Body of pancreas (tissue), 4 donors: ENCODE results near the gene ANGEL2. TPM values are rescaled to one million over a fixed set of nuclear protein-coding genes. Genes with fewer than 3 reads are reported as not detected.
A peak's percentile ranks its signal among the peaks of the same experiment; 100 is the strongest.

ENCODE experiments used
- ATAC-seq: fragments of 150-250 bp; one replicate; pipeline ENCODE4 v1.9.1; 2016
- DNase-seq, 4 donors: peaks; one replicate each; pipeline ENCODE4 v3.0.0-alpha.2; 2019
- H3K27ac ChIP-seq, 4 donors: fragments of 200-600 bp; sonication (generic); 1 replicate in 3 of 4; 2 replicates in 1 of 4; pipeline versions ENCODE4 v1.5.1 to v1.6.1; 2016 to 2019; ENCODE audit warnings: mild to moderate bottlenecking in 1 of 4, mixed read lengths in 1 of 4, moderate library complexity in 1 of 4
- H3K27me3 ChIP-seq, 2 donors: fragments of 200-600 bp; sonication (generic); one replicate each; pipeline ENCODE4 v1.6.0; 2016; ENCODE audit warnings: mild to moderate bottlenecking in 1 of 2
- H3K36me3 ChIP-seq, 2 donors: fragments of 200-600 bp; sonication (generic); replicated peaks in 1 of 2; 2 replicates each; pipeline ENCODE4 v1.5.1; 2016; ENCODE audit warnings: low read depth in 2 of 2; ENCODE audit not compliant: insufficient read depth in 1 of 2
- H3K4me1 ChIP-seq: fragments of 200-600 bp; sonication (generic); one replicate; pipeline ENCODE4 v1.6.0; 2016
- H3K4me3 ChIP-seq, 2 donors: fragments of 200-600 bp; sonication (generic); 1 replicate in 1 of 2; 2 replicates in 1 of 2; pipeline ENCODE4 v1.5.1; 2016 to 2019
- H3K9me3 ChIP-seq, 3 donors: fragments of 200-600 bp; sonication (generic); 1 replicate in 2 of 3; 2 replicates in 1 of 3; pipeline ENCODE4 v1.5.1; 2016
- POLR2A ChIP-seq, 3 donors: fragments of 450-650 bp; IDR thresholded peaks; one replicate each; pipeline ENCODE4 v1.6.1; 2016; ENCODE audit warnings: antibody characterized with exemption in 3 of 3, mild to moderate bottlenecking in 2 of 3
- WGBS, 2 donors: methylation state at CpG; one replicate each; pipeline ENCODE4 v1.1.5; 2017; 5-methylcytosine and 5-hydroxymethylcytosine counted together
- intact Hi-C: fragments of 100-400 bp; cut with DNase I; formaldehyde crosslinking; loops from one replicate; pipeline ENCODE4 v1.15.1; 2023
- total RNA-seq, 2 donors: library from RNA; depleted of rRNA; stranded (reverse); fragments of >200 nt; gene quantifications; one replicate each; pipeline ENCODE4 v1.1.0, GENCODE V29; 2016
- TF ChIP-seq, protein P1 (sequence below), 7 experiments: fragments of 450-650 bp in 4 of 7; fragments of 200-600 bp in 3 of 7; sonication (generic) in 3 of 7; IDR thresholded peaks; one replicate each; pipeline ENCODE4 v1.5.1; 2016 to 2019; ENCODE audit warnings: antibody characterized with exemption in 7 of 7

ANGEL2 gene, protein sequence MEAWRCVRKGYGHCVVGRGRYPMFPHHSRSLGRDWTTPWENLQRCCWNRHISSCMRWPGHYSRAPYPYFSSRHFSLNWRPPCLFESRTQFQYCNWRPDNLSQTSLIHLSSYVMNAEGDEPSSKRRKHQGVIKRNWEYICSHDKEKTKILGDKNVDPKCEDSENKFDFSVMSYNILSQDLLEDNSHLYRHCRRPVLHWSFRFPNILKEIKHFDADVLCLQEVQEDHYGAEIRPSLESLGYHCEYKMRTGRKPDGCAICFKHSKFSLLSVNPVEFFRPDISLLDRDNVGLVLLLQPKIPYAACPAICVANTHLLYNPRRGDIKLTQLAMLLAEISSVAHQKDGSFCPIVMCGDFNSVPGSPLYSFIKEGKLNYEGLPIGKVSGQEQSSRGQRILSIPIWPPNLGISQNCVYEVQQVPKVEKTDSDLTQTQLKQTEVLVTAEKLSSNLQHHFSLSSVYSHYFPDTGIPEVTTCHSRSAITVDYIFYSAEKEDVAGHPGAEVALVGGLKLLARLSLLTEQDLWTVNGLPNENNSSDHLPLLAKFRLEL
- 10 to 100 TPM; 14.5 to 36.8 TPM for total RNA-seq

DNA sequence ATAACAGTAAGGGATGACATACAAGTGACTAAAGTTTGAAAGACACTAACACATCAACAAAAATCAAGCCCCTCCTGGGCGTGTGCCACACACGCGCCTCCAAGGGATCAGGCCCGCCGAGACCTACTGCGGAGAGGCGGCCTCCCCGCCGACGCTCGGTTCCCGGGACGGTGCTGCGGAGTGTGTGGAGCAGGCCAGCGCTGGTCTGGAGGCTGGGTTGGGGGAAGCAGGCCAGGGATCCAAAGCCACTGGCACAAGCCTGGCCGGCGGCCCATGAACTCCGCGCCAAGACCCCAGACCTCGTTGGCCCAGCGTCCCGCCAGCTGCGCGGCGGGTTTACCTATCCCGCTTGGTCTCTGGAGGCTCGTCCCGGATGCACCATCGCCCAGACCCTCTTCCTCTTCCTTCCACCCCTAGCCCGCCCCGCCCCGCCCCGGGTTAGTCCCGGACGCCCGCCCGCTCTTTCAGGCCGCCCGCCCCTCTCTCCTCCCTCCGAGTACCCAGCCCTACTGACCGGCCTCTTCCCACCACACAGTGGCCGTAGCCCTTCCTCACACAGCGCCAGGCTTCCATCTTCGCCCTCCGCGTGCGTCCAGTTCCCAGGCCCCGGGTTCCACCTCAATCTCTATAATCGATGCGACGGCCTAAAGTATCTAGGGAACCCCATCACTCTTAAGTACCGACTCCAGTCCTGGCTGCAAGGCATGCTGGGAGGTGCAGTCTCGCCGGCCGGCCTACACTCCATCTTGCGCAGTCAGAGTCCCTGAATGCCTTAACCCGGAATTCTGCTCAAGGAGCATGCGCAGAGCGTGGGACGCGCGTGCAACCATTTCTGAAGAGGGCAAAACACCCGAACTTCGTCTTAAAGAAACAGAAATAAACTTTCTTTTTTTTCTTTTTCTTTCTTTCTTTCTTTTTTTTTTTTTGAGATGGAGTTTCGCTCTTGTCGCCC lies at the start of gene ANGEL2:
Gene ANGEL2 (minus strand): TSS at position 769 of the 952 bp plus-strand sequence. CDS start 196 bp downstream, at position 573.
- Histone ChIP-seq H3K27ac (peak within 1 kb of the TSS; percentile 77 to 90 (median 80)), H3K36me3 (no peaks in the 10 kb centered on the region), H3K9me3 (no peaks in the 10 kb centered on the region), H3K4me1 (peaks cover 11% of the 10 kb centered on the region), H3K4me3 (peak within 1 kb of the TSS; percentile 88 to 91), H3K27me3 (no peaks in the 10 kb centered on the region)
- peak in 2 of 3 donors; percentile 75 for TF ChIP-seq POLR2A (IDR thresholded peaks at IDR 0.05)
- TF ChIP-seq, protein P1, sequence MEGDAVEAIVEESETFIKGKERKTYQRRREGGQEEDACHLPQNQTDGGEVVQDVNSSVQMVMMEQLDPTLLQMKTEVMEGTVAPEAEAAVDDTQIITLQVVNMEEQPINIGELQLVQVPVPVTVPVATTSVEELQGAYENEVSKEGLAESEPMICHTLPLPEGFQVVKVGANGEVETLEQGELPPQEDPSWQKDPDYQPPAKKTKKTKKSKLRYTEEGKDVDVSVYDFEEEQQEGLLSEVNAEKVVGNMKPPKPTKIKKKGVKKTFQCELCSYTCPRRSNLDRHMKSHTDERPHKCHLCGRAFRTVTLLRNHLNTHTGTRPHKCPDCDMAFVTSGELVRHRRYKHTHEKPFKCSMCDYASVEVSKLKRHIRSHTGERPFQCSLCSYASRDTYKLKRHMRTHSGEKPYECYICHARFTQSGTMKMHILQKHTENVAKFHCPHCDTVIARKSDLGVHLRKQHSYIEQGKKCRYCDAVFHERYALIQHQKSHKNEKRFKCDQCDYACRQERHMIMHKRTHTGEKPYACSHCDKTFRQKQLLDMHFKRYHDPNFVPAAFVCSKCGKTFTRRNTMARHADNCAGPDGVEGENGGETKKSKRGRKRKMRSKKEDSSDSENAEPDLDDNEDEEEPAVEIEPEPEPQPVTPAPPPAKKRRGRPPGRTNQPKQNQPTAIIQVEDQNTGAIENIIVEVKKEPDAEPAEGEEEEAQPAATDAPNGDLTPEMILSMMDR (IDR thresholded peaks at IDR 0.05) = no peak
- 0 to 1% methylated on average over 65 to 66 of the region's 66 CpGs for WGBS, 2 donors
- intact Hi-C loops = no loop called here
- peak; percentile 96 to 98 (median 97) for DNase-seq
- peak; percentile 98 for ATAC-seq

DNA sequence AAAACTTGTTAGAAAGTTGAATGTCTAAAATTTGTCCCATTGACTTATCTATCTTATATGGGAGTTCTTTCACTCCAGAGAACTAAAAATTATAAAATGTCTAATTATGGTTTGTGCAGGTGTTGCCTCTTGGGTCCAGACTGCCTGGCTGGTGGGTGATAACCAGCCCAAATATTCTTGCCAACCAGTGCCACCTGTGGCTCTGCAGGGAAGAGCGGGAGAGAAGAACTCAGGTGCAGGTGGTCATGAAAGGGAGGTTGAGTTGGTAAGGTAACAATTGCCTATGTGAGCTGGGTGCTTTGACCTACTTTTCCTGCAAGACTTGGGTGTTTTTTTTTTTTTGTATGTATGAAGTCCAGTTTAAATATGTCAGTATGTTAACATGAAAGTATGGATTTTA lies 45.6 kb upstream of the ANGEL2 start:
- TF ChIP-seq, protein P1 (IDR thresholded peaks at IDR 0.05) = no peak
- no peak for TF ChIP-seq POLR2A (IDR thresholded peaks at IDR 0.05)
- intact Hi-C loops = no loop called here
- Histone ChIP-seq H3K27me3 (no peaks in the 10 kb centered on the region), H3K9me3 (no peaks in the 10 kb centered on the region), H3K4me1 (no peaks in the 10 kb centered on the region), H3K27ac (no peak overlapping the region), H3K4me3 (no peak overlapping the region), H3K36me3 (no peaks in the 10 kb centered on the region)
- no peak for DNase-seq
- WGBS, 2 donors = 78 to 82% methylated on average over 1 of the region's 1 CpG
- no peak for ATAC-seq

DNA sequence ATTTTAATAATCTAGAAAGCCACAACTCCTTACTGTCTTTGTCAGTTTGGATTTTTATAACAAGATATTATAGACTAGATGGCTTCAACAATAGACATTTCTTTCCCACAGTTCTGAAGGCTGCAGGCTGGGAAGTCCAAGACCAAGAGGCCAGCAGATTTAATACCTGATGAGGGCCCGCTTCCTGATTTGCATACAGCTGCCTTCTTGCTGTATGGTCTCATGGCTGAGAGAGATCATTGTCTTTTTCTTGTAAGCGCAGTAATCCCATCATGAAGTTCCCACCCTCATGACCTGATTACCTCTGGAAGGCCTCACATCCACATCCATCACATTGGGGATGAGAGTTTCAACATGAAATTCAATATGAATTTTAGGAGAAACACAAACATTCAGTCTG lies 45.2 kb upstream of the ANGEL2 start:
- Histone ChIP-seq H3K4me3 (no peak overlapping the region), H3K4me1 (no peaks in the 10 kb centered on the region), H3K36me3 (no peaks in the 10 kb centered on the region), H3K27me3 (no peaks in the 10 kb centered on the region), H3K27ac (no peak overlapping the region), H3K9me3 (no peaks in the 10 kb centered on the region)
- ATAC-seq = no peak
- TF ChIP-seq, protein P1 (IDR thresholded peaks at IDR 0.05) = no peak
- TF ChIP-seq POLR2A (IDR thresholded peaks at IDR 0.05) = no peak
- WGBS, 2 donors = 96 to 100% methylated on average over 2 of the region's 2 CpGs
- no peak for DNase-seq
- intact Hi-C loops = no loop called here

DNA sequence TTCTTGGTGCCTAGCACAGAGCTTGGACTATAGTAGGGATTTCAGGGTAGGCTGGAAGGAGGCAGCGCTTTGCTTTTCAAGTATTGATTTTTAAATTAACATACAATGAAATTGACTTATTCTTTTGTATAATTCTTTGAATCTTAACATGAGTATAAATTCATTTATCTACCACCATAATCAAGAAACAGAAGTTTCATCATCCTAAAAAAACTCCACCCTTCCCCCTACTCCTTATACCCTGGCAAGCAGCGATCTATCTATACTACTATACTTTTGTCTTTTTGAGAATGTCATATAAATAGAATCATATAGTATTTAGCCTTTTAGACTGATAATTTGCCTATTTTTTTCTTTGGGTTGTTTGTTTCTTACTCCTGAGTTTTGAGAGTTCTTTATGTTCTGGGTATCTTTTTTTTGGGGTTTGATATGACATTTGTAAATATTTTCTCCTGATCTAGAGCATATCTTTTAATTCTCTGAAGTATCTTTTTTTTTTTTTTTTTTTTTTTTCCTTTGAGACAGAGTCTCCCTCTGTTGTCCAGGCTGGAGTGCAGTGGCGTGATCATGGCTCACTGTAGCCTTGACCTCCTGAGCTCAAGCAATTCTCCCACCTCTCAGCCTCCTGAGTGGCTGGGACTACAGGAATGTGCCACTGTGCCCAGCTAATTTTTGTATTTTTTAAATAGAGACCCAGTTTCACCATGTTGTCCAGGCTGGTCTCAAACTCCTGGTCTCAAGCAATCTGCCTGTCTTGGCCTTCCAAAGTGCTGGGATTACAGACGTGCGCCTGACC lies 41.8 kb upstream of the ANGEL2 start:
- 75 to 83% methylated on average over 5 of the region's 5 CpGs for WGBS, 2 donors

More for the DNA sequence above, 41.8 kb upstream of the ANGEL2 start:
- Histone ChIP-seq H3K4me1 (peaks cover 6% of the 10 kb centered on the region), H3K4me3 (no peak overlapping the region), H3K27ac (no peak overlapping the region), H3K9me3 (no peaks in the 10 kb centered on the region), H3K36me3 (no peaks in the 10 kb centered on the region), H3K27me3 (no peaks in the 10 kb centered on the region)
- intact Hi-C loops = no loop called here
- DNase-seq (no peak), ATAC-seq (no peak)
- no peak for TF ChIP-seq POLR2A (IDR thresholded peaks at IDR 0.05)
- TF ChIP-seq, protein P1 (IDR thresholded peaks at IDR 0.05) = no peak
